Left ventricle myocardium superior (tissue), 1 donor: ENCODE measurements around the gene TMEM86B. TPM values are rescaled to one million over a fixed set of nuclear protein-coding genes. Genes with fewer than 3 reads are reported as not detected.

Experiments used
- ATAC-seq: fragments of 200-7000 bp; cut with Tn5 transposase; one replicate; pipeline ENCODE4 v1.9.1; 2020; ENCODE audit warnings: mild to moderate bottlenecking, moderate library complexity
- DNase-seq: peaks from one replicate; pipeline ENCODE4 v3.0.0-alpha.2; 2020
- intact Hi-C: fragments of 100-400 bp; cut with micrococcal nuclease; formaldehyde crosslinking; loops from one replicate; pipeline ENCODE4 v1.11.0; 2022
- long read RNA-seq: library from polyadenylated mRNA; unstranded; transcript quantifications from one replicate; pipeline ENCODE4 v2.0.0, GENCODE V29; 2021
- total RNA-seq: library from RNA; stranded (reverse); fragmentation: NEBNext Ultra II Directional; extraction: Animal tissue kit (Norgen Biotek cat#: 25700); gene quantifications from one replicate; pipeline ENCODE4 v1.2.1, GENCODE V29; 2021
- donor health status: DM: no; HTN: yes; CAD: no; lungs with severe emphysema.

Gene TMEM86B
- total RNA-seq: 1.9 TPM
- long read RNA-seq, partial matches to known transcripts: 0 of 1 reads
- long read RNA-seq, other reads (novel, unspliced or antisense): 0 of 1 reads

- intact Hi-C loops: no loop called here
- DNase-seq (no peak), ATAC-seq (peak; percentile 2)
Observed at GRCh38 chr19:55228403-55229031, at the start of gene TMEM86B. Gene TMEM86B (minus strand): TSS chr19:55228763. CDS start chr19:55228741, 22 bp downstream.

- intact Hi-C loops: no loop called here
- no peak for DNase-seq
- ATAC-seq: no peak
Observed at GRCh38 chr19:55277494-55277893, 48.9 kb upstream of the TMEM86B start.

- no peak for ATAC-seq
- DNase-seq: no peak
- intact Hi-C loops: no loop called here
Observed at GRCh38 chr19:55276720-55277430, 48.3 kb upstream of the TMEM86B start.

- intact Hi-C loops: no loop called here
- no peak for DNase-seq
- ATAC-seq: no peak
Observed at GRCh38 chr19:55275851-55276719, 47.5 kb upstream of the TMEM86B start.

- no peak for ATAC-seq
- intact Hi-C loops: no loop called here
- no peak for DNase-seq
Observed at GRCh38 chr19:55273978-55274707, 45.6 kb upstream of the TMEM86B start.

GRCh38 chr19:55272142-55272541, 43.6 kb upstream of the TMEM86B start:
- no peak for DNase-seq

GRCh38 chr19:55270172-55270942, 41.8 kb upstream of the TMEM86B start:
- DNase-seq (no peak), ATAC-seq (no peak)
- intact Hi-C loops: no loop called here

More at GRCh38 chr19:55272142-55272541, 43.6 kb upstream of the TMEM86B start:
- ATAC-seq: no peak
- intact Hi-C loops: no loop called here

GRCh38 chr19:55269299-55269698, 40.7 kb upstream of the TMEM86B start:
- no peak for DNase-seq
- intact Hi-C loops: no loop called here
- no peak for ATAC-seq

GRCh38 chr19:55266840-55267239, 38.3 kb upstream of the TMEM86B start:
- intact Hi-C loops: no loop called here
- no peak for ATAC-seq
- DNase-seq: no peak

- intact Hi-C loops: no loop called here
- ATAC-seq (no peak), DNase-seq (no peak)
Observed at GRCh38 chr19:55266404-55266803, 37.8 kb upstream of the TMEM86B start.

- no peak for ATAC-seq
- intact Hi-C loops: no loop called here
- DNase-seq: no peak
Observed at GRCh38 chr19:55265723-55266386, 37.3 kb upstream of the TMEM86B start.

GRCh38 chr19:55265173-55265572, 36.6 kb upstream of the TMEM86B start:
- DNase-seq: no peak
- intact Hi-C loops: no loop called here

GRCh38 chr19:55264531-55264930, 36.0 kb upstream of the TMEM86B start:
- no peak for ATAC-seq
- intact Hi-C loops: no loop called here
- DNase-seq: no peak

More at GRCh38 chr19:55265173-55265572, 36.6 kb upstream of the TMEM86B start:
- no peak for ATAC-seq

- ATAC-seq (no peak), DNase-seq (no peak)
- intact Hi-C loops: no loop called here
Observed at GRCh38 chr19:55262359-55262758, 33.8 kb upstream of the TMEM86B start.

GRCh38 chr19:55261671-55262126, 33.1 kb upstream of the TMEM86B start:
- no peak for DNase-seq
- no peak for ATAC-seq
- intact Hi-C loops: no loop called here

GRCh38 chr19:55259540-55260210, 31.1 kb upstream of the TMEM86B start:
- DNase-seq (peak; percentile 53), ATAC-seq (no peak)
- intact Hi-C loops: no loop called here

GRCh38 chr19:55258828-55259539, 30.4 kb upstream of the TMEM86B start, which contains the start of gene PPP6R1:
Gene PPP6R1 (minus strand): TSS chr19:55259017. CDS start chr19:55247103, 11,914 bp downstream.
- peak; percentile 98 for DNase-seq
- intact Hi-C loops: no loop called here
- peak; percentile 94 for ATAC-seq
